Breast epithelium (tissue), 3 donors: Measurements from ENCODE around the gene KRT74.

Experiments
- POLR2A ChIP-seq: fragments of 450-650 bp; IDR thresholded peaks from one replicate; pipeline ENCODE4 v1.6.1; 2016; ENCODE audit warnings: antibody characterized with exemption, mild to moderate bottlenecking, moderate library complexity
- TF ChIP-seq, protein P1 (sequence below), 3 donors: fragments of 450-650 bp; IDR thresholded peaks; one replicate each; pipeline ENCODE4 v1.5.1; 2016 to 2017; ENCODE audit warnings: antibody characterized with exemption in 3 of 3, mild to moderate bottlenecking in 3 of 3, moderate library complexity in 3 of 3

GRCh38 chr12:52519826-52520662 lies 53.6 kb downstream of the KRT74 start, which contains the start of gene KRT5:
- TF ChIP-seq POLR2A, result peak; percentile 68
- TF ChIP-seq, protein P1, sequence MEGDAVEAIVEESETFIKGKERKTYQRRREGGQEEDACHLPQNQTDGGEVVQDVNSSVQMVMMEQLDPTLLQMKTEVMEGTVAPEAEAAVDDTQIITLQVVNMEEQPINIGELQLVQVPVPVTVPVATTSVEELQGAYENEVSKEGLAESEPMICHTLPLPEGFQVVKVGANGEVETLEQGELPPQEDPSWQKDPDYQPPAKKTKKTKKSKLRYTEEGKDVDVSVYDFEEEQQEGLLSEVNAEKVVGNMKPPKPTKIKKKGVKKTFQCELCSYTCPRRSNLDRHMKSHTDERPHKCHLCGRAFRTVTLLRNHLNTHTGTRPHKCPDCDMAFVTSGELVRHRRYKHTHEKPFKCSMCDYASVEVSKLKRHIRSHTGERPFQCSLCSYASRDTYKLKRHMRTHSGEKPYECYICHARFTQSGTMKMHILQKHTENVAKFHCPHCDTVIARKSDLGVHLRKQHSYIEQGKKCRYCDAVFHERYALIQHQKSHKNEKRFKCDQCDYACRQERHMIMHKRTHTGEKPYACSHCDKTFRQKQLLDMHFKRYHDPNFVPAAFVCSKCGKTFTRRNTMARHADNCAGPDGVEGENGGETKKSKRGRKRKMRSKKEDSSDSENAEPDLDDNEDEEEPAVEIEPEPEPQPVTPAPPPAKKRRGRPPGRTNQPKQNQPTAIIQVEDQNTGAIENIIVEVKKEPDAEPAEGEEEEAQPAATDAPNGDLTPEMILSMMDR (IDR thresholded peaks at IDR 0.05), result no peak
